ENCODE data around the gene KIFC3. TPM values are rescaled to one million over a fixed set of nuclear protein-coding genes. Genes with fewer than 3 reads are reported as not detected.
A peak's percentile ranks its signal among the peaks of the same experiment; 100 is the strongest.
"Not testable (repeated sequence)": the region's sequence is repeated elsewhere in the genome, so short reads cannot be mapped to it uniquely, and the experiment has no call there.

KIFC3 gene
- total RNA-seq, 1 donor from 2014 or later: 20.6 TPM

- ATAC-seq: no peak
Observed at GRCh38 chr16:57752203-57752580, 50.1 kb downstream of the KIFC3 start.

GRCh38 chr16:57751539-57752202 lies 50.6 kb downstream of the KIFC3 start:
- no peak for ATAC-seq

GRCh38 chr16:57750796-57751538 lies 51.3 kb downstream of the KIFC3 start:
- no peak for ATAC-seq

- ATAC-seq: no peak
Observed at GRCh38 chr16:57749856-57750452, 52.3 kb downstream of the KIFC3 start.

- no peak for ATAC-seq
Observed at GRCh38 chr16:57749101-57749692, 53.1 kb downstream of the KIFC3 start.

- no peak for ATAC-seq
Observed at GRCh38 chr16:57748596-57748995, 53.7 kb downstream of the KIFC3 start.

- no peak for ATAC-seq
Observed at GRCh38 chr16:57747996-57748395, 54.3 kb downstream of the KIFC3 start.

- ATAC-seq: no peak
Observed at GRCh38 chr16:57747496-57747895, 54.8 kb downstream of the KIFC3 start.

GRCh38 chr16:57747091-57747490 lies 55.2 kb downstream of the KIFC3 start:
- no peak for ATAC-seq

GRCh38 chr16:57746316-57746715 lies 56.0 kb downstream of the KIFC3 start:
- not testable (repeated sequence) for ATAC-seq

GRCh38 chr16:57745768-57746167 lies 56.5 kb downstream of the KIFC3 start:
- ATAC-seq: no peak

- no peak for ATAC-seq
Observed at GRCh38 chr16:57744642-57744903, 57.7 kb downstream of the KIFC3 start.

GRCh38 chr16:57743886-57744641 lies 58.2 kb downstream of the KIFC3 start:
- ATAC-seq: no peak

- no peak for ATAC-seq
Observed at GRCh38 chr16:57743458-57743857, 58.8 kb downstream of the KIFC3 start.

- peak; percentile 36 for ATAC-seq
Observed at GRCh38 chr16:57742543-57742942, 59.7 kb downstream of the KIFC3 start.

- ATAC-seq: peak; percentile 53
Observed at GRCh38 chr16:57741660-57742191, 60.6 kb downstream of the KIFC3 start.

- peak; percentile 72 for ATAC-seq
Observed at GRCh38 chr16:57740423-57741071, 61.7 kb downstream of the KIFC3 start.

GRCh38 chr16:57739756-57740422 lies 62.4 kb downstream of the KIFC3 start:
- no peak for ATAC-seq

GRCh38 chr16:57738844-57739243 lies 63.4 kb downstream of the KIFC3 start:
- ATAC-seq: no peak

GRCh38 chr16:57736419-57737351 lies 65.6 kb downstream of the KIFC3 start:
- no peak for ATAC-seq

Data from esophagus mucosa (tissue), 1 donor.